HG02623 (cell line): ENCODE measurements around the gene FAM89B.

Experiments
- ATAC-seq: cut with Tn5 transposase; IDR thresholded peaks from one replicate; pipeline ENCODE4 v1.9.1; 2021; ENCODE audit warnings: moderate library complexity; ENCODE audit not compliant: unreplicated experiment

Gene FAM89B

DNA sequence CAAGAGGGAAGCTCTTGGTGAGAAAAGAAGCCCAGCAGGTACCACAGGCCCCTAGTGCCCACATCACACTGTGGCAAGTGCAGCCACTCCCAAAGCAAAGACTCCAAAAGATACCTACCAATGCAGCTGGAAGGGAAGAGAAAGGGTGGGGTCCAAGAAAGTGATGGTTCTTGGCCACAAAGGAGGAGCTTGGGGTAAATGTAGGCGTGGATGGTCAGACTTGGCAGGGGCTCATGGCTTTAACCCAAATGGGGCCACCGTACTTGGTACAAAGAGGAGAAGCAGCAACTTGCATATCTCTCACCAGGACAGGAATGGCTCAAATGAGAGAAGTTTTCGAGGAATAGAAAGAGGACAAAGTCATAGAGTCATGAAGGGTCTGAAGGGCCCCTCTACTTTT is 36.9 kb downstream of the FAM89B start:
- ATAC-seq, result no peak

- no peak for ATAC-seq
Observed at GRCh38 chr11:65609665-65610064, 37.3 kb downstream of the FAM89B start.

DNA sequence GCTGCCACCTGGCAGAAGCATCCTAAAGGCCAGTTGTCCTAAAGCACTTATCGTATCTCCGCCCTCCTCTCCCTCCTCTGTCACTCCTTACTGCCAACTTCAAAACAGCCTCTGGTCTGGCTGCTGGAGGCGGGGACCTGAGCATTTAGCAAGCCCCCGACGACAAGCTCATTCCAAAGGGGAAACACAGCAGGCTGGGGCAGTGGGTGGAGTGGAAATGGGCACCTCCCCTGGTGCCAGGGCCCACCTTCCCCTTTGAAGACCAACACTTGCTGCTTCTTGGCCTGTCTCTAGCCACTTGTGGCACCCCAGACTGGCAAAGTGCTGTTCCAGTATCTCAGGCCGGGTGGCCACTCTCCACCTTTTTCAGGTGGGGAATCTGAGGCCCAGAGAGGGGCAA is 38.1 kb downstream of the FAM89B start:
- ATAC-seq, result no peak

- ATAC-seq, result no peak
Observed at GRCh38 chr11:65611028-65611757, 38.9 kb downstream of the FAM89B start.

DNA sequence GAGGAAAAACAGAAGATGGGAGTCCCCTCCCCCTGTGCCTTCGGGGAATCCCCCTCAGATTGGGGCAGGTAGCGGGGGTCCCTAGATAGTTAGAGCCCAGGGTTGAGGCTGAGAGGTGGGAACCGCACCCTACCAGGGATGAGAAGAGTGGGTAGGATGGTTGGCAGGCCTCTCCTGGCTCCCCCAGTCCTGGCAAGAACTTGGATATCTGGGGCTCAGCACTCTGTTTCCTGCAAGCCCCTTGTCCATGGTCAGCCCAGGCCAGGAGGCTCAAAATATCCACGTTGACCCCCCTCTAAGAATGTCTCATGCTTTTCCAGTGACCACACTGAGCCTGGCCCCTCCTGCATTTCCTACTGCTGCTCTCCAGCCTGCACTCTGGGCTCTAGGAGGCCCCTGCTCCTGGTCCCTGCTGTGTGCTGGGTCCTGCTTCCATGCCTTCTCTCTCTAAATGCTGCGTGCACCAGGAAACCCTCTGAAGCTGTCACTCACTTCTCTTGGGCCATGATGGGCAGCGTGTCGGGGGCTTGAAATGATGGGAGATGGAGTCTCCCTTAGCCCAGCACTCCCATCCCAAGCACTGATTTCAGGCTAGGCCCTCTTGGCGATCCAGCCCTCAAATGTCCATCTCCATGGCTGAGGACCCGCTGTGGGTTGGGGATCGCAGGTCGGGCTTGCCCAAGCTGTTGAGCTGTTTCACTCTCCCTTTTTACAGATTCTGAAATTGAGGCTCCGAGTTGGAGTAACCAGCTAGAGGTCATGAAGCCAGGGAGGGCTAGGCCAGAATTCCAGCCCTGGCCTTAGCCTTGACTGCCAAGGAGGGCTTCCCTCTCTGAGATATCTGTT is 39.6 kb downstream of the FAM89B start:
- no peak for ATAC-seq

DNA sequence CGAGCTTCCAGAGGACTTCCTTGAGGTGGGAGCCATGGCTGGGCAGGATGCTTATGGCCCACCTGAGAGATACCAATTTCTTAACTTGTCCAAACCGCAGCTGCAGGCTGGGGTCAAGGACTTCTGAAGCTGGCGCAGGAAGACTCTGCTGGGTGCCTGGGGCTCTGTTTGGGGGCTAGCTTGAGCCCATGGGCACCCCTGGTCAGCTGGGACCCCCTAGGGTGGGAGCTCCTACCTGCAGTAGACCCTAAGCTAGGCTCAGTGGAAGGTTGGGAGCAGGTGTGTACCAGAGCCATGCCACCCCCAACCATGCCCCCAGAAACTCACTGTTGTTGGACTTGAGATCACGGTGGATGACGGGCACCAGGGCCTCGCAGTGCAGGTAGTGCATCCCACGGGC is 40.4 kb downstream of the FAM89B start:
- ATAC-seq, result no peak

DNA sequence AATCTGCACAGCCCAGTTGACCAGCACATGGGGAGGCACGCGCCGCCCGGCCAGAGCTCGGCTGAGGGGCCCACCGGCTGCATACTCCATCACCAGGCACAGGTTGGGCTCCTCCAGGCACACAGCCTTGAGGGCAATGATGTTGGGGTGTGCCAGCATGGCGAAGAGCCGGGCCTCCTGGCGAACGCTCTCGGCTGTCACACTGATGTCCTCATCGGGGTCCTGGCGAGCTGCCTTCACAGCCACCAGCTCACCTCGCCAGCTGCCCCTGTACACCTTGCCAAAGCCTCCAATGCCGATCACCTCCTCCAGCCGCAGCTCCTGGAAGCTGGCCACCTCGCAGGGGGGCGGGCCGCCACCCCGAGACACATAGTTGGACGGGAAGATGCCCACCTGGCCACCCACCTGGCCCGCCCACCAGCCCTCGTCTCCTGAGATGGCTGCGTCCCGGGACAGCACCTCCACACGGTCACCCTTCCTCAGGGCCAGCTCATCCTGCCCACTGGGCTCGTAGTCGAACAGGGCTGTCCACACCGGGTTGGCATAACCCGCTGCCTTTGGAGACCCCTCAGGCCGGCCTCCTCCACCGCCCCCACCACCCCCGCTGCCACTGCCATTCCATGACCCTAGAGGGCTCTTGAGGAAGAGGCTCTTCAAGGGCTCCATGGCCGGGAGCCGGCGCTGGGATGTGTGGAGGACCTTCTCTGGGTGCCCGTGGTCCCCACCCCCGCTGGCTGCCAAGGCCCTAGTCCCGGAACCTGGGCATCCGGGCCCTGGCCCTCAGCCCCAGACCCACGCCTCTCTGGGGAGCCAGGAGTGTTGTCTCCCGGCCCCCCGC is 41.0 kb downstream of the FAM89B start:
- no peak for ATAC-seq

GRCh38 chr11:65615229-65615949 is 43.1 kb downstream of the FAM89B start, which contains the start of gene PCNX3:
PCNX3 (plus strand) TSS chr11:65615776; CDS start chr11:65616312, 536 bp downstream.
- ATAC-seq, result peak; percentile 79

- peak; percentile 3 for ATAC-seq
Observed at GRCh38 chr11:65615950-65616574, 43.7 kb downstream of the FAM89B start.

DNA sequence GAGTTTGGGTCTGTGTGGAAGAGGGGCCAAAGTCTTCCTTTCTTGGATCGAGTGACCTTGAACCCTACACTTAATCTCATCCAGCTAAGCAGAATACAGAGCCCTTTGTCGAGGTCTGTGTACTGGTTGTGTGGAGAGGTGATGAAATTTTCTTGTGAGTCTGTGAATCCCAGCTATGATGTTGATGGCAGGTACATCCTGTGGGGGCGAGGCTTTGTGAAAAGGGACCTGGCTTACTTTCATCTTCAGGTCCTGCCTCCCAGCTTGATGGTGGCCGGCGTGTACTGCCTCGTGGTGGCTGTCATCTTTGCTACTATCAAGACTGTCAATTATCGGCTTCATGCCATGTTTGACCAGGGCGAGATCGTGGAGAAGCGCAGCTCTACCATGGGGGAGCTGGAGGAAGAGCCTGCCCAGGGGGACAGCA is 44.2 kb downstream of the FAM89B start:
- no peak for ATAC-seq

DNA sequence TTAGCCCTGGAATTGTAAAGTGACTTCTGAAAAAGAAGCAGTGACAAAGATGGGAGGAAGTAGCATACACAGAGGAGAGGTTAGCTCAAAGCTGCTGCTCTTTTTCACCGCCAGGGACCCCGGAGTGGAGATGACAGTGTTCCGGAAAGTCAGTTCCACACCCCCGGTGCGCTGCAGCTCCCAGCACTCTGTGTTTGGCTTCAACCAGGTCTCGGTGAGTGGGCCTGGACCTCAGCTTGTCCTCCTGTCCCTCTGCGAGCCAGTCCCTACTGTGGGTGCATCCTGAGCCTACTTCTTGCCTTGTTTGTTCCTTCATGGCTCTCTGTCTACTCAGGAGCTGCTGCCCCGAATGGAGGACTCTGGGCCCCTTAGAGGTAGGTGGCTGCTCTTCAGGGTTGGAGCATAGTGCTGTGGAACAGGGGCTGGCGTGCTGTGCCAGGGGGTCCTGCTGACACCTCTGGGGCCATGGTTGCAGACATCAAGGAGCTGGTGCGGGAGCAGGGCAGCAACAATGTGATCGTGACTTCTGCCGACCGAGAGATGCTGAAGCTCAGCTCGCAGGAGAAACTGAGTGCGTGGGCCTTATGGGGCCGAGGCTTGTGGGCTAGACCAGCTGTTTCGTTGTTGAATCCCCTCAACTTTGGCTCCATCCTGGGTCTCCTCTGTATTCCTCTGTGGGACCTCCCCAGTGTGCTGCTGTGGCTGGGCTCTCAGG is 45.0 kb downstream of the FAM89B start:
- no peak for ATAC-seq

DNA sequence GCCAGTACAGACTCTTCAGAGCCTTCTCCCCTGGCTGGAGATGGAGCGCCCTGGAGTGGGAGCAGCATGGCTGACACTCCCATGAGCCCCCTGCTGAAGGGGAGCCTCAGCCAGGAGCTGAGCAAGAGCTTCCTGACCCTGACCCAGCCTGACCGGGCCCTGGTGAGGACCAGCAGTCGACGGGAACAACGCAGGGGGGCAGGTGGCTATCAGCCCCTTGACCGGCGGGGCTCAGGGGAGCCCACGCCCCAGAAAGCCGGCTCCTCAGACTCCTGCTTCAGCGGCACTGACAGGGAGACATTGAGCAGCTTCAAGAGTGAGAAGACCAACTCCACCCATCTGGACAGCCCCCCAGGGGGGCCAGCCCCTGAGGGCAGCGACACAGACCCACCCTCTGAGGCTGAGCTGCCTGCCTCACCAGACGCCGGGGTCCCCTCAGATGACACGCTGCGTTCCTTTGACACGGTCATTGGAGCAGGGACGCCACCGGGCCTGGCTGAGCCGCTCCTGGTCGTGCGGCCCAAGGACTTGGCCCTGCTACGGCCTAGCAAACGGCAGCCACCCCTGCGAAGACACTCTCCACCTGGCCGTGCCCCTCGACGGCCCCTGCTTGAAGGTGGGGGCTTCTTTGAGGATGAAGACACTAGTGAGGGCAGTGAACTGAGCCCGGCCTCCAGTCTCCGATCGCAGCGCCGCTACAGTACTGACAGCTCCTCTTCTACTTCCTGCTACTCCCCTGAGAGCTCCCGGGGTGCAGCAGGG is 45.8 kb downstream of the FAM89B start:
- ATAC-seq, result no peak

DNA sequence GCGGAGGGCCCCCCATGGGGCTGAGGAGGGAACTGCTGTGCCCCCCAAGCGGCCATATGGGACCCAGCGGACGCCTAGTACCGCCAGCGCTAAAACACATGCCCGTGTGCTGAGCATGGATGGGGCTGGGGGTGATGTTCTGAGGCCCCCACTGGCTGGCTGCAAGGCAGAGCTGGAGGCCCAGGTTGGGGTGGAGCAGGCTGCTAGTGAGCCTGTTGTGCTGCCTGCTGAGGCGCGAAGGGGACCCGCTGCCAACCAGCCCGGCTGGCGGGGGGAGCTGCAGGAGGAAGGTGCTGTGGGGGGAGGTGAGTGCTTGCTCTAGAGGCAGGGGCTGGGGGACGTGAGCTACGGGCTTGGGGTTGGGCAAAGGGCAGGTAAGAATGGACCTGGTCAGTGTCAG is 46.4 kb downstream of the FAM89B start:
- no peak for ATAC-seq

- ATAC-seq, result no peak
Observed at GRCh38 chr11:65619281-65619928, 47.1 kb downstream of the FAM89B start.

- no peak for ATAC-seq
Observed at GRCh38 chr11:65620666-65621065, 48.3 kb downstream of the FAM89B start.

- ATAC-seq, result no peak
Observed at GRCh38 chr11:65621460-65621859, 49.1 kb downstream of the FAM89B start.

GRCh38 chr11:65622011-65622410 is 49.7 kb downstream of the FAM89B start:
- no peak for ATAC-seq

DNA sequence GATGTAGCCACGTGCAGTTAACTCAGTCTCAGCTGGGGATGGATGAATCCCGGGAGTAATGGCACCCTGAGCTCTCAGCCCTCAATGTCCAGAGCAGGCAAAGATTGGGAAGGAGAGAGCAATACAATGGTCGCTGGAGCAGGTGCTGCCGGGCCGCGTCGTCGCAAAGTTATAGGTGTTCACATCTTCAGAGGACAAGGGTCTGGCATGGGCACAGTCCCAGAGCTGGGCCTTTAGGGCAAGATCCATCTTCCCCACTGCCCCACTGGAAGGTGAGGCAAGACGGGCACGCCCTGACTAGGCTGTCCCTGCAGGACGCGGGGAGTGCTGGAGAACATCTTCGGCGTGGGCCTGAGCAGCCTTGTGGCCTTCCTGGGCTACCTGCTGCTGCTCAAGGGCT is 50.8 kb downstream of the FAM89B start:
- ATAC-seq, result no peak
